Cardiac septum (tissue), 1 donor: ENCODE data around the gene SPPL2B. TPM values are rescaled to one million over a fixed set of nuclear protein-coding genes. Genes with fewer than 3 reads are reported as not detected.
"Not testable (repeated sequence)": the region's sequence is repeated elsewhere in the genome, so short reads cannot be mapped to it uniquely, and the experiment has no call there.

Experiments used
- DNase-seq: peaks from one replicate; pipeline ENCODE4 v3.0.0-alpha.2; 2020; ENCODE audit warnings: low spot score
- intact Hi-C: fragments of 100-400 bp; cut with DNase I; formaldehyde crosslinking; loops from one replicate; pipeline ENCODE4 v1.14.0; 2022
- total RNA-seq: library from RNA; stranded (reverse); fragmentation: NEBNext Ultra II Directional; extraction: Animal tissue kit (Norgen Biotek cat#: 25700); gene quantifications from one replicate; pipeline ENCODE4 v1.2.1, GENCODE V29; 2021
- donor health status: DM: no; HTN: no; CAD: no.

The SPPL2B gene
- total RNA-seq, 1 donor from 2014 or later: 27.4 TPM

- DNase-seq, intact Hi-C loops: not testable (repeated sequence)
Observed at GRCh38 chr19:2349818-2350217, 21.3 kb downstream of the SPPL2B start.

- no peak for DNase-seq
- intact Hi-C loops: no loop called here
Observed at GRCh38 chr19:2350656-2351055, 22.2 kb downstream of the SPPL2B start.

DNA sequence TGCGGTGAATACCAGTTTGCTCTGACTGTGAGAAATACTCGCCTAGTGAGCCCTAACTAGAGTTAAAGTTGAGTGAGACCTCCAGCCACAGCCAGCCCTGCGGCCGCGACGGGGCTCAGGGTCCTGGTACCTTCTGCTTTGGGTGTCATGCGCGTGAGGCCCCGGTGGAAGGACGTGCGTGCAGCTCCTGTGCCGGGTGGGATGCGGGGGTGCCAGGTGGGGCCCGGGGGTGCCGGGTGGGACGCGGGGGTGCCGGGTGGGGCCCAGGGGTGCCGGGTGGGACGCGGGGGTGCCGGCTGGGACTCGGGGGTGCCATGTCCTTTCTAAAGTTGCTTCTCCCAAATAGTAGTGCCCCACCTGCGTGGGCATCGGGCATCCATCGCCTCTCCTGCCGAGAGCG is 23.1 kb downstream of the SPPL2B start:
- DNase-seq: no peak
- intact Hi-C loops: no loop called here

DNA sequence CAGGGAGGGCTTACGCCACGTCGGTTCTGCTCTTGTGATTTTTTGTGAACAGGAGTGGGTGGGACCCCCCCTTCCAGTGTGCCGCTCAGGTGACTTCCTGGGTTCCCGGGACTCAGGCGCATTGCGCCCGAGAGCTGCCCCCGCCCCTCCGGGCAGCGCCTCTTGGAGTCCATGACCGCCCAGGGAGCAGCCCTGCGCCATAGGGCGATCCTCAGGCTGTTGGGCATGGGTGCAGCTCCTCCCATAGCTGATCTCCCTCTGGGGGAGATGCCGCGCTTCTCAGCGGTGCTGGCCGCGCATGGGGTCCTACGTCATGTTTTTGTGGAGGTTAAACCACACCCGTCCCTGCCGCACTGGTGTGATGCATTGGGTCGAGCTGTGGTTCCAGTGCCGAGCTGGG is 23.6 kb downstream of the SPPL2B start:
- no peak for DNase-seq
- intact Hi-C loops: no loop called here

DNA sequence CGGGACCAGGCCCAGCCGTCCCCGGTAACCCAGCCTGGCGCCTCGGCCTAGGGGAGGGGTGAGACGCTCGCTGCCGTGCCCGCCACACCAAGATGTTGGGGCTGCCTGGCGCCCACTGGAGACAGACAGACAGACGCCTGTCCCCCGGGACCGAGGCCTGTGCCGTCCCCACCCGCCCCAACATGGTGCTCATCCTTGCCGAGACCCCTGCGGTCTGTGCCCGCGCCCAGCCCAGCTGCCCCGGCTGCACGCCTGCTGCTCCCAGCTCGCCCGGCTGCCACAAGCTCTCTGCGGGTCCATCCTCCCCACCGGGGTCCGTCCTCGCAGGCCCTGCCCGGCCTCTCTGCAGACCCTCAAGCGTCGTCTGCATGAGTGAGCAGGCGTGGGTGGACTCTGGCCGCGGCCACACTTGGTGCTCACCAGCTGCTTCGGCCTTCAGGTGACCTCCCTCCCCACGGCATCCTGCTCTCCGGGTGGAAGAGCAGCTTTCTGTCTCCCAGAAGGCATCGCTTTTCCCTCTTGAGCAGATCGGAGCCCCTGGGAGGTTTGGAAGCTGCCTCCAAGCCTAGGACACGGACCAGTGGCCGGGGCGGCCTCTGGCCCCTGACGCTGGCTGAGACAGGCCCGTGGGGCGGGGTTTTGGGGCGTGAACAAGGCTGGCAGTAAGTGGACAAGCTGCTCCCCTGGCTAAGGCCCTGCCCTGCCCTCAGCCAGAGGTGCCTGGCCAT is 24.8 kb downstream of the SPPL2B start:
- intact Hi-C loops: no loop called here
- no peak for DNase-seq

GRCh38 chr19:2353887-2354592 is 25.6 kb downstream of the SPPL2B start:
- intact Hi-C loops: no loop called here
- DNase-seq: no peak

GRCh38 chr19:2354670-2355069 is 26.2 kb downstream of the SPPL2B start:
- no peak for DNase-seq
- intact Hi-C loops: no loop called here

GRCh38 chr19:2355168-2356035 is 26.9 kb downstream of the SPPL2B start:
- no peak for DNase-seq
- intact Hi-C loops: no loop called here

GRCh38 chr19:2356036-2356646 is 27.7 kb downstream of the SPPL2B start:
- no peak for DNase-seq
- intact Hi-C loops: no loop called here

DNA sequence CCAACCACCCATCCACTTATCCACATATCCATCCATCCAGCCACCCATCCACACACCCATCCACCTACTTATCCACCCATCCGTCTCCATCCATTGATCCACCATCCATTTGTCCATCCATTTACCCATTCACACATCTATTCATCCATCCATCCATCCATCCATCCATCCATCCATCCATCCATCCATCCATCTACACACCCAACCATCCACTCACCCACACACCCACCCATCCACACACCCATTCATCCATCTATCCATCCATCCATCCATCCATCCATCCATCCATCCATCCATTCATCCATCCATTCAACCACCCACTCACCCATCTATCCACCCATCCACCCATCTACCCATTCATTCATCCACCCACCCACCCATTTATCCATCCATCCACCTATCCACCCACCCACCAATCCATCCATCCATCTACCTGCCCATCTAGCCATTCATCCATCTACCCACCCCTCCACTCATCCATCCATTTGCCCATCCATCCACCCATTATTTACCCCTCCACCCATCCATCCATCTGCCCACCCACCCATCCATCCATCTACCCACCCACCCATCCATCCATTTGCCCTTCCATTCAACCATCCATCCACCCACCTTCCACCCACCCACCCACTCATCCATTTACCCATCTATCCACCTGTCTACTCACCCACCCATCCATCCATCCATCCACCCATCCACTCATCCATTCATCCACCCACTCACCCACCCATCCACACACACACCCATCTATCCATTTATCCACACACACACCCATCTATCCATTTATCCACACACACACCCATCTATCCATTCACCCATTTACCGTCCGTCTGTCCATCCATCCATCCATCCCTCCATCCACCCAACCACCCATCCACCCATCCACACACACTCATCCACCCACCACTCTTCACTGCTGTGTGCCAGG is 29.1 kb downstream of the SPPL2B start:
- intact Hi-C loops: no loop called here
- DNase-seq: no peak

DNA sequence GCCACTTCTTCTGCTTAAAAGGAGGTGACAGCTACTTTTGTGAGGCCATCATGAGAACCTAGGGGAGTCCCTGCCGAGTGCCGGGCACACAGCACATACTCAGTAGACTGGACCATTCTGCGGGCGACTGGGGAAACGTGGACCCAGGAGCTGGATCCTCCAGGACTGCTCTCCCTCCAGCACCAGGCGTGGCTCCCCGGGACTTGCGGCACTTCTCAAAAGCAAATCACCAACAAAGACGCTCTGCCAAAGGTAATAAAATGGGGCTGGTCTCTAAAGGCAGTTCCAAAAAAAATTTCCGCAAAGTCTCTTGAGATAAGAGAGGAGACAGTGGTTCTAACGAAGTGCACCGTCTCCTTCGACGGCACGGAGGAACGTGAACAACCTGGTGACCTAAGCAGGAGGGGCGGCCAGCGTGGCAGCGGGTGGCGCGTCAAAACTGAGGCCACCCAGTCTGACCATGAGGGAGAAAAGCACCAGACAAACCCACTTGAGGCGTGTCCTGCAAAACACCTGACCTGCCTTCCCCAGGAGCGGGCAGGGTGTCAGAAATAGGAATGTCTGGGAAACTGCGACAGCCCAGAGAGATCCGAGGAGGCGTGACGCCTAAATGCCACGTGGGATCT is 30.2 kb downstream of the SPPL2B start:
- intact Hi-C loops: no loop called here
- no peak for DNase-seq

GRCh38 chr19:2359992-2360685 is 31.7 kb downstream of the SPPL2B start, which contains the start of gene TMPRSS9:
TSS of gene TMPRSS9 (plus strand) at chr19:2360265. CDS start at chr19:2389786, 29,521 bp downstream.
- intact Hi-C loops: no loop called here
- no peak for DNase-seq

GRCh38 chr19:2360833-2361232 is 32.3 kb downstream of the SPPL2B start:
- no peak for DNase-seq
- intact Hi-C loops: no loop called here

DNA sequence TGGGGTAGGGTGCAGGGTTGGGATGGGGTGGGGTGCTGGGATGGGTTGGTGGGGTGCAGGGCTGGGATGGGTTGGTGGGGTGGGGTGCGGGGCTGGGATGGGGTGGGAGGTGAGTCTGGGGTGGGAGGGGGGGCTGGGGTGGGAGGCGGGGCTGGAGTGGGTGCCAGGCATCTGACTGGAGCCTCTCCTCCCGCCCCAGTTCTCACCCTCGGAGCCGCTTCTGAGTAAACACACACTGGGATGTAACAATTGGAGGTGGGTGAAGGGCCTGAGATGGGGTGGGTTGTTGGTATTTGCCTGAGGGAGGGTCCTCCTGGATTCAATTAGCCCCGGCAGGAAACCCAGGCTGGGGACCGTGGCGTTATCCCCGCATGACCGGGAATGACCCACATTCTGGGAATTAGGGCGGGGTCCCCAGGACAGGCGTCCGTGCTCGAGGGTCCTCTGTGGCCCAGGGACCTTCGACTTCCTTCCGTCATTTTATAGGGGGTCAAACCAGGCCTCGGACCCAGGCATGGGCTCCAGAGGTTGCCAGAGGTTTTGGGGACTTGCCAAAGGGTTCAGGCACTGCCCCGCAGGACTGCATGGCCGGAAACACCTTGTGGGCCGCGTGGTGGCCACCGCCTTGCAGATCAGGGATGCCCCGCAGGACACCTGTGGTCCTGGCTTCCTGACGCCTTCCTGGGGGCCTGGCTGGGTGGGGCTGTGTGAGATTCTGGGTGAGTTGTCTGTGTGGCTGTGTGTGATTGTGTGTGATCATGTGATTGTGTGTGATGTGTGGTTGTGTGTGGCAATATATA is 33.0 kb downstream of the SPPL2B start:
- intact Hi-C loops: no loop called here
- no peak for DNase-seq

DNA sequence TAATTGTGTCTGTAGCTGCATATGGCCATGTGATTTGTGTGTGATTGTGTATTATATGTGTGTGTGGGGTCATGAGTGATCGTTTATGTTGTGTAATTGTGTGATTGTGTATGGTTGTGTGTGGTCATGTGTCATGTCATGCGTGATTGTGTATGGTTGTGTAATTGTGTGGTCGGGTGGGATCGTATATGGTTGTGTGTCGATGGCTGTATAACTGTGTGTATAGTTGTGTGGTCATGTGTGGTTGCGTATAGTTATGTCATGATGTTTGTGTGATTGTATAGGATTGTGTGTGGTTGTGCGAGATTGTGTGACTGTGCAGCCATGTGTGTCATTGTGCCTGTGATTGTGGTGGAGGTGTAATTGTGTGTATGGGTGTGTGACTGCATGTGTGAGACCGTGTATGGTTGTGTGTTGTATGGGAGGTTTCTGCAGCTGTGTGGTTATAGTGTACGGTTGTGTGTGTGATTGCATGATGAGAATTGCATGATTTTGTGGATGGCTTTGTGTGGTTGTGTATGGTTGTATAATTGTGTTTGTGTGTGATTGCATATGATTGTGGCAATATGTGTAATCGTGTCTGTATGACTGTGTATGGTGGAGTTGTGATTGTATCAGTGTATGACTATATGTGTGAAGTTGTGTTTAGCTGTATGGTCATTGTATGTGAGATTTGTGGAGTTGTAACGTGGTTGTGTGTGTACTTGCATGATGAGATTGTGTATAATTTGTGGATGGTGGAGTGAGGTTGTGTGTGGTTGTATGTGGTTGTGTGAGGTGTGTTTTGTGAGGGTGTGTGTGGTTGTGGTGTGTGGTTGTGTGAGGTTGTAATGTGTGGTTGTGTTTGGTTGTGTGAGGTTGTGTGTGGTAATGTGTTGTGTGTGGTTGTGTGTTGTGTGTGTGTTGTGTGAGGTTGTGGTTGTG is 33.8 kb downstream of the SPPL2B start:
- no peak for DNase-seq
- intact Hi-C loops: no loop called here

DNA sequence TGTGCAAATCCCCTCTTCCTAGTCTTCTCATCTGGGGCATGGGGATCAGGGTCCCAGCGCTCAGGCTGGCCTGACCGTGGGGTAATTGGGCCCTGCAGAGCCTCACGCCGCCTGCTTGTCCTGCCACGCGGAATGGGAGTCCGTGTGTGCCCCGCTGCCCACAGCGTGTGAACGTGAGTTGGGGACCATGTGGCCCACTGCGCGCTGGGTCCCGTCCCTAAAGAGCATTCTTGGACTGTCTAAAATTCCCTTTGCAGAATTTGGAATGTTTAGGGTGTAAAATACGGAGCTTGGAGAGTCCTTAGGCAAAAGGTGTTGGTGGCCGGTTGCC is 34.5 kb downstream of the SPPL2B start:
- intact Hi-C loops: no loop called here
- no peak for DNase-seq
